ENCODE data around the gene CLCA2.

- TF ChIP-seq CTCF (IDR thresholded peaks at IDR 0.05) (no peak), POLR2AphosphoS5 (IDR thresholded peaks at IDR 0.05) (no peak)
These were observed 17.6 kb downstream of the CLCA2 start for GRCh38 chr1:86441581-86441980.

Data from gastroesophageal sphincter (tissue), 3 donors.